Measurements from ENCODE around the gene DIP2C.
"Not testable (repeated sequence)": the region's sequence is repeated elsewhere in the genome, so short reads cannot be mapped to it uniquely, and the experiment has no call there.

Gene DIP2C

DNA sequence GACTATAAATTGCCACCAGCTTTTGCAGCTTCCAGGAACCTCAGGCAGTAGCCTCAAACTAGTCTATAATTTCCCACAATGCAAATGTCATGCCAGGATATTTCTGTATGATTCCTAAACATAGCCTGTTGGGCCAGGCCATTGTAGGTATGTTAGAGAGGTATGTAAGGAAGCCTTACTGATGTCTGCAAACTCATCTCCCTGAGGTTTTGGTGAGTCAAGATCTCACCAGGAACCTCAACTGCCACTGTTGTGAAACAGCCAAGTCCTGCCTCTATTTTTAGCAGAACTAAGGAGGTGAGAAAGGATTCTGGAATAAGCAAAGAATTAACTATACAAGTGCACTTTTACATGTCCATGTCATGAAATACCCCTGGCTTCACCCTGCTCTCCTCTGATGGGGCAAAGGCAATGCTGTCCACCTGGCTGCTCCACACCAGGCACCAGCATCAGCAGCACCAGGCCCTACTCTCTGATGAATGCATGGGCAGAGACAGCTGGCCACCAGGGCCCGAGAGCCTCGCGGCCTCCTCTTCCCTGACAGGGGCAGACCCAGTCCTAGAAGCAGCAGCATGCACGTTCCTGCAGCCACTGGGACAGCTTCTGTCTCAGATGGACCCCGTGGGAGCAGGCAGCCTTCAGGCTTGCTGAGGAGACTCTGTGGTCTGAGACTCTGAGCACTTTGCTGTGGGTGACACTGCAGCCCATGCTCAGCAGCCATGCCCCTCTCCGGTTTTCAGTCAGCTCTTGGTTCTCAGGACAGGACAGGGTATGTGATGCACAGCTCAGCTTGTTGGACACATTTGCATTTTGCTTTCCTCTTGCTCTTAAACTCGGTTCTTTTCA is 407.0 kb downstream of the DIP2C start:
- FAIRE-seq = no peak

DNA sequence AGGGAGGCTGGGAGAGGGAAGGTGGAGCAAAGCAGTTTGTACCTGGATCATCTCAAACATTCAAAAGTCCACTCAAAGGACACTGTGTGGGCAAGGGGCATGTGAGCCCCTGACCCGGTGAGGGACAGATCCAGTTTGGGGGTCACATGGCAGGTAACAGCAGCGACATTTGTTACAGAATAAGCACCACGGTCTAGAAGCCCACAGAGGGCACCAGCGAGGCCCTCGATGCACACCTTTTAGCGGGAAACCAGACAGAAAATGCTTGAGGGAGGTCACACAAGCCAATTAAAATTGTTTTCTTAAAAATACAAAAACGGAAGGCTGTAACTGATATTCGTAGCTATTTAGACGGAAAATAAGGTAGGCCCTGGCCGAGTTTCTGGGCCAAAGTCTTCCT is 409.8 kb downstream of the DIP2C start:
- FAIRE-seq = no peak

DNA sequence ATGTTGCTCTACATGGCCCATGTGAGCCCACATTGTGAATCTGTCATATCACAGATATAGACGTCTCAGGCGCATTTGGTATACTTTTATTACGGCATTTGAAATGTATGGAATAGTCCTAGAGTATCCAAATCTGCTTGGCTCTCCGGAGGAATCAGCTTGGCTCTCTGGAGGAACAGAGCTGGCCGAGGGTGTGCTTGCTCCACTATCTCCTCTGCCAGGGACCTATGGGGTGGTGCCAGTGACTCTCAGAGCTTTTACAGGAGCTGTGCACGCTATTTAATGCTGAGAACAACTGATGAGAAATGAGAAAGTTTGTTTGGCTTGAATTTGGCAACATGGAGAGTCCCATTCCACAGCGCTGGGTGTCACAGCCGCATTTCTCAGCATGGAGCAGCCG is 410.2 kb downstream of the DIP2C start:
- no peak for FAIRE-seq

DNA sequence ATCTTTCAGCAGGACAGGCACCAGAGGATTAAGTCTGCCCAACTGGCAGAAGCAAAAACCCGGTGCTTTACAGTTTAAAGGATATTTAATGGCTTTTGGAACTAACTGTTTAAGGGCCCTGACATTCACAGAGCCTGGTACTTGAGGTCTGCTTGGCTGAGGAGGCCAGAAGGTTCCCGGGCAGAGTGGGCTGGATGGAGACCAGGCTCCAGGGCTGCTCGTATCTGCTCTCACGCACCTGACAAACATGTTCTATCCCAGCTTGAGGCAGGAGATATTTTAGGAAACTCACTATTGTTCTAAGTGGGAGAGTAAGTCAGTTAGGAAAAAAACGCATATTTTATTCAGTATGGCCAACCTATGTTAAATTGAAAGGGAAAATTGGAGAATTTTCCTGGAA is 410.8 kb downstream of the DIP2C start:
- no peak for FAIRE-seq

DNA sequence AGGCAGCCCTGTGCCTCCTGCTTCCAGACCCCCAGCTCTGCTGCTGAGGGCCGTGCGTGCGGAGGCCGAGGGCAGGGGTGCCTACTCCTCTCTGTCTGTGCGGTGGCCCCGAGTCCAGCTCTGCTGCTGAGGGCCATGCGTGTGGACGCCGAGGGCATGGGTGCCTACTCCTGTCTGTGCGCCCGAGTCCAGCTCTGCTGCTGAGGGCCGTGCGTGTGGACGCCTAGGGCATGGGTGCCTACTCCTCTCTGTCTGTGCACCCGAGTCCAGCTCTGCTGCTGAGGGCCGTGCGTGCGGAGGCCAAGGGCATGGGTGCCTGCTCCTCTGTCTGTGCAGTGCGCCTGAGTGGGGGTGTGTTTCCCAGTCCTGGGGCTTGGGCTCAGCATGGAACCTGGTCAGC is 411.5 kb downstream of the DIP2C start:
- no peak for FAIRE-seq

DNA sequence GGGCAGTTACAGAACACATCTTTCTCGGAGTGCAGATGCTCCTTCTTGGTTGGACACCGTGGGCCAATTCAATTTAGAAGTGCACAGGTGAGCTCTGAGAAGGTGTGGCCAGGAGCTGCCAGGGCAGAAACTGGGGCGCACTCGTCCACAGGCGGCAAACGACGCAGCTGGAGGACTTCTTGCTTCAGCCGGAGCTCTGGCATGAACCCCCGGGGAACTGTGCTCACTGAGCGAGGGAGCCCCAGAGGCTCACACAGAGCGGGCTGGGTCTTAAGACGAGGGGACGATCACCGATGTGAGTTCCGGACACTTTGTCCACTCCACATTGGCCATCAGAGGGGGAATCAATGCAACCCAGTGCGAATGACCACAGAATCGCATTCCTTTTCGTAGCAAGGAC is 413.8 kb downstream of the DIP2C start:
- no peak for FAIRE-seq

DNA sequence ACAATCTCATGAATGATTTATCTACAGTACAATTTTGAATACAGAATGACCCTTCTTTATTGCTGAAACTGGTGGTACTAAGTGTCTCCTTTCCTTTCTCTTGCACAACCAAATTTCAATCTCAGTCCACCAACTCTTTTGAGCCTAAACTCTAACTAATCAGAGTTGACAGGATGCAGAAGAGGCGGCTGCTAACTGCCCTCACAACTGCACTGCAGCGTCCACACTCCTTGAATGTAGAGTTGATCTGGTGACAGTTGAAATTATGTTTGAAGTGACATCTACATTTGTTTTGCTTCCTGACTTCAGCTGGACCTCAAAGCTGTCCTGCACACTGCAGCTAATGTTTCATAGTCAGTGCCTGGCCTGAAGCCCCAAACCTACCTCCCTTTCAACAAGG is 414.6 kb downstream of the DIP2C start:
- no peak for FAIRE-seq

DNA sequence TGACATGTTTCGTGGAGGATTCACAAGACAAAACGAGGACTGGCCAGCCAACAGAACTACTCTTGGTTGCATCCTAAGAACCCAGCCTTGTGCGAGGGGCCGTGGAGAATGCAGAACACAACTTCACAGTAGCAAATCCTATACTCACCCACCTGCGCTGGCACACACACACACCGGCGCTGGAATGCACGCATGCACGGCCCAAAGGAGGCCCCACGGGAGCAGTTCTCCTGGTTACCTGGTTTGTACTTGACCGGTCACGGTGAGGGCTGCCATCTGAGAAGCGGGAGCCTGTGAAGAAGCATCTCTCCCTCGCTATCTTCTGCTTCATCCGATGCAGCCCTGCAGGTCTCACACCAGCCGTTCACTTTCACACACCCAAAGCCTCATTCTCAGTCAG is 416.4 kb downstream of the DIP2C start:
- no peak for FAIRE-seq

DNA sequence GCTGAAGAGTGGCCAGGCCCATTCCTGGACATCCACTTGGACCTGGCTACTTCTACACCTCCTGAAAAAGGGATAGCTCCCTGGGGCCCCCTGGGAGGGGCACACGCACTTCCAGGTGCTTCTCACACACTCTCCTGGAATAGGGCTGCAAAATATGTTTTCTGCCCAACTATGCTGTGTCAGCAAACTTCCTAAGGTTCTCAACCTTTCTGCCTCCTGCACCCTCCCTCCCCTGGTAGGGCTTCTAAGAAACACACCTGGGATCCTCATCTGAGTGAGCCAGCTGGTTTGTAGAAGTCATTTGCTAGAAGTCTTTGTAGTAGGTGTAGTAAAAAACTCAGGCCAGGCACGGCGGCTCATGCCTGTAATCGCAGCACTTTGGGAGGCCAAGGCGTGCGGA is 417.7 kb downstream of the DIP2C start:
- FAIRE-seq = no peak

DNA sequence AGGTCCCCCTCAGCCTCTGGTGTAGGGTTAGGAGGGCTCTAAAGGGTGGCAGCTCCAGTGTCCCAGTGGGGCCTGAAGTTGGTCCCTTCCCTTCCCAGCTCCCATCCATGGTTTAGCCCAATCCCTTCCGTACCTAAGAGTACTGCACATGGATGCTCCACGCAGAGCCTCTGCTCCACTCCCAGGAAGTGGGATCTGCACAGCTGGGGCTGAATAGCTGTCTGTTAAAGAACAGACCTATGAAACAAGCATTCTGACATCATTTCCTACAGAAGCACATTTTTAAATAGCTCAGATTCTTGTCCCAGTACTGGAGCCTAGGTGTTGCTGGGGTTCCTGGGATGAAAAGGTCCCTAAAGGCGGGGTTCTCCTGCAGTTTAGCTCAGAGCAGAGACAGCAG is 418.3 kb downstream of the DIP2C start:
- FAIRE-seq = no peak

DNA sequence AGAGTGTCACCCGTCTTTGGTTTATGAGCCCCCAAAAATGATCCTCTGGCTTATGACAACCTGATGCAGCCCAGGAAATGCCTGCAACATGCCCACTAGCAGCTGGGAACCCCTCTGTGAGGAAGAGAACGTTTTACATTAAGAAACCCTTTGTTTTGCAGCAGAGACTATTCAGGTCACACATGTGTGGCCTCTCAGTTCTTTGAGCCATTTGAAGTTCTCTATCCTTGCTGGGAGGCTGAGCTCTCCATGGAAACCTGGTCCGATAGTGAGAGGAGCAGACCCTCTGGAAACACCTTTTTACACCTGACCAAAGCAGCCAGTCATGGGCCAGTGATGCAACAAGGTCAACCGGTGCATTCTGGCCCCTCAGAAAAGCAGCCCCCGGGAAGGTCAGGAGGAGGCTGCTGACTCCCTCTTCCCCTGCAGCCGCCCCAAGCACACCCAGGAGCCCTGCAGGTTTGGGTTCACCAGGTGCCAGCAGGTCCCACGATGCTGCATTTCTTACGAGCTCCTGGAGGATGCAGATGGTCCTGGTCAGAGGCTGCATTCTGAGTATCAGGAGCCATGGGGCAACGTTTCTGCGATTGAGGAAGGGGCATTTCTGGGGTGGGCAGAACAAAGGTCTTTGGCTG is 419.9 kb downstream of the DIP2C start:
- no peak for FAIRE-seq

DNA sequence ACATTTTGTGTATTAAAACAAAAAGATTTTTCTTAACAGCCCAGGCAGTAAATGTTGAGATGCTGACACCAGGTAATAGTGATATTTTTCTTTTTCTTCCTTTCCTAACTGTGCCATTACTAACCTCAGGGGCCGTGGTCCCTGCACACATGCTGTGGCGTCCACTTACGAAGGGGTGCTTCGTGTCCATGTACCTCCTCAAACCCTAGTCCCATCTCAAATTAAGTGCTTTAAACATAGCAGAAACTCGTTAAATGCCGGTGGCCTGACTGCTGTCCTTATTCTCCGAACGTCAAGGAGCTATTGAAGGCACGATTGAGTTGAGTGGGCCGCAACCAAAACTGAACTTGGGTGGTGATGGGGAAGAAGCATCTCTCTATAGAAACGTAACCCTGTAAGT is 421.8 kb downstream of the DIP2C start:
- FAIRE-seq = no peak

DNA sequence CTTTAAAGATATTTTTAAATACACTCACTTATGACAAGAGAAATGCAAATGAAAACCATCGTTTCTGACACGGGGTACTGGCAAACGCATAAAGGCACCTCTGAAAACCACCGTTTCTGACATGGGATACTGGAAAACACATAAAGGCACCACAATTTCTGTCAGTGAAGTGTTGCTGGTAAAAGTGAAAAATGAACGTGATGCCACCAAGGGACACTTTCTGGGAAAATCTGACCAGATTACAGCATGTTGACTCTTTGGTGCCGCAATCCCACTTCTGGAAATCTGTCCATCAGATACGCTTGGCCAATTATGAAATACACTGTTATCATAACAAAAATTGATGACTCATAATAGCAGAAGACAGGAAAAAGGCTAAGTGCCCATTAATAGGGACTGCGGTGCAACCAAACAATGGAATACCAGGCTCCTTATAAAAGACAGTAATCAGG is 422.5 kb downstream of the DIP2C start:
- FAIRE-seq = no peak

DNA sequence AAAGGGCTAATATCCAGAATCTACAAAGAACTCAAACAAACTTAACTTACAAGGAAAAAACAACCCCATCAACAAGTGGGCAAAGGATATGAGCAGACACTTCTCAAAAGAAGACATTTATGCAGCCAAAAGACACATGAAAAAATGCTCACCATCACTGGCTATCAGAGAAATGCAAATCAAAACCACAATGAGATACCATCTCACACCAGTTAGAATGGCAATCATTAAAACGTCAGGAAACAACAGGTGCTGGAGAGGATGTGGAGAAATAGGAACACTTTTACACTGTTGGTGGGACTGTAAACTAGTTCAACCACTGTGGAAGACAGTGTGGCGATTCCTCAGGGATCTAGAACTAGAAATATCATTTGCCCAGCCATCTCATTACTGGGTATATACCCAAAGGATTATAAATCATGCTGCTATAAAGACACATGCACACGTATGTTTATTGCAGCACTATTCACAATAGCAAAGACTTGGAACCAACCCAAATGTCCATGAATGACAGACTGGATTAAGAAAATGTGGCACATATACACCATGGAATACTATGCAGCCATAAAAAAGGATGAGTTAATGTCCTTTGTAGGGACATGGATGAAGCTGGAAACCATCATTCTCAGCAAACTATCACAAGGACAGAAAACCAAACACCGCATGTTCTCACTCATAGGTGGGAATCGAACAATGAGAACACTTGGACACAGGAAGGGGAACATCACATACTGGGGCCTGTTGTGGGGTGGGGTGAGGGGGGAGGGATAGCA is 423.5 kb downstream of the DIP2C start:
- not testable (repeated sequence) for FAIRE-seq

DNA sequence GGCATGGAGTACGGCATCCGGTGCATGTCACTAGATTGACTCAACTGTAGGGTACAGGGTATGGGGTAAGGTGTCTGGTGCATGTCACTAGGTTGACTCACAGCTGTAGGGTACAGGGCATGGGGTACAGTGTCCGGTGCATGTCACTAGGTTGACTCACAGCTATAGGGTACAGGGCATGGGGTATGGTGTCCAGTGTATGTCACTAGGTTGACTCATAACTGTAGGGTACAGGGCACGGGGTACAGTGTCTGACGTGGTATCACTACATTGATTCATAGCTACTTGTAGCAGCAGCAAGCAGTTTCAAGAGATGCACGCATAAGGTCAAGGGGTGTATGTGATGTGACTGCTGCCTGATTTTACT is 424.4 kb downstream of the DIP2C start:
- FAIRE-seq = not testable (repeated sequence)

DNA sequence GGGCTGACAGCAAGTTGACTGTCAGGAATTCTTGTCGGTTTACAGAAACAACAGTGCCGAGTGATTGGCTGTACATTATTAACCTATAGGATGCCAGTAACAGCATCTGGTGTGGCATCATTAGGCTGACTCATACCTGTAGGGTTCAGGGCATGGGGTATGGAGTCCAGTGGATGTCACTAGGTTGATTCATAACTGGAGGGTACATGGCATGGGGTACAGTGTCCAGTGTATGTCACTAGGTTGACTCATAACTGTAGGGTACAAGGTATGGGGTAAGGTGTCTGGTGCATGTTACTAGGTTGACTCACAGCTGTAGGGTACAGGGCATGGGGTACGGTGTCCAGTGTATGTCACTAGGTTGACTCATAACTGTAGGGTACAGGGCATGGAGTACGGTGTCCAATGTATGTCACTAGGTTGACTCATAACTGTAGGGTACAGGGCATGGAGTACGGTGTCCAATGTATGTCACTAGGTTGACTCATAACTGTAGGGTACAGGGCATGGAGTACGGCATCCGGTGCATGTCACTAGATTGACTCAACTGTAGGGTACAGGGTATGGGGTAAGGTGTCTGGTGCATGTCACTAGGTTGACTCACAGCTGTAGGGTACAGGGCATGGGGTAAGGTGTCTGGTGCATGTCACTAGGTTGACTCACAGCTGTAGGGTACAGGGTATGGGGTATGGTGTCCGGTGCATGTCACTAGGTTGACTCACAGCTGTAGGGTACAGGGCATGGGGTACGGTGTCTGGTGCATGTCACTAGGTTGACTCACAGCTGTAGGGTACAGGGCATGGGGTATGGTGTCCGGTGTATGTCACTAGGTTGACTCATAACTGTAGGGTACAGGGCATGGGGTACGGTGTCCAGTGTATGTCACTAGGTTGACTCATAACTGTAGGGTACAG is 425.1 kb downstream of the DIP2C start:
- FAIRE-seq = not testable (repeated sequence)

DNA sequence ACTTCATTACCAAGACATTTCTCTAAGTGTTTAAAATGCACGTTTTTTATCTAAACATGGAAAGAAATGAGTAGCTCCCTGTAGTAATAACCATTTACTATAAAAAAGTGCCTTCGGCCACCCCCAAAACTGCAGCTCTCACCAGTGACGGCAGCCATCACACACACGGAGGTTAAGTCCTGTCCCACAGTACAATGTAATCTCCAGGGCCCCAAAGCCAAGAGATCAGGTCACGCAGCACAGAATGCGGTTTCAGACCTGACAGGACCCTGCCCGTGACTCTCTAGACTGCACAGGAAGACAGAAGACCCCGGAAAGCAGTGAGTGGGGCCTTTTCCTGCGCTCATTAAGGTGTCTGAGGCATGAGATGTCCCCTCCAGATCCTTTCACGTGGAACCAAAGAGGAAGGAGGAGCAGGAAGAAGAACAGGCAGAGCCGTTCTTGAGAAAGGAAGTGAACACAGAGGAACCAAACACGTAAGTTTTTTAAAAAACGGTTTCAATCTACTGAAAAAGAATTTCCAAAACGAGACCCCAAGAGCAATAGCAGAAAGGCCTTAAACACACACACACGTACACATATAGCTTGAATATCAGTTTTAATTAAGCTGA is 428.5 kb downstream of the DIP2C start:
- FAIRE-seq = no peak

DNA sequence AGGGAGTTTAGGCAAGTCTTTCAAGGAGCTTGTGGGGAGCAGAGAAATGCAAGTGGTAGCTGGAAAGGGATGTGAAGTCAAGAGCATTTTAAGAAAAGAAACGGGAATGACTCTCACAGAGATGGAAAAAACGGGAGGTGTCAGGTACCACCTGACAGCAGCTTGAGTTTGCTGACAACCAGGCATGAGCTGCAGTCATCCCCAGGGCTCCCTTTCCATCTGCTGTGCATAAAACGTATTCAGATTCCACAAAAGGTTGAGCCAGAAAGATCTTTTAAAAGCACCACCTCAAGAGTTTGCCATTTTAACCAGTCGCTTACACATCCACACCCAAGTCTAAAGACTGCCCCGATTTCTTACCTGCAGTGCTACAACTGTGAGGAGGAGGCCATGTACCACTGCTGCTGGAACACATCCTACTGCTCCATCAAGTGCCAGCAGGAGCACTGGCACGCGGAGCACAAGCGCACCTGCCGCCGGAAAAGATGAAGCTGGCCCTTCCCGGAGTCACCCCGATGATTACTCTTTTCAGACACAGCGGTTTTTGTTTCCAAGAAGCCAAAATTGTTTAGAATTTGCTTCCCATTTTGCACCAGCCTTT is 437.4 kb downstream of the DIP2C start:
- FAIRE-seq = no peak

DNA sequence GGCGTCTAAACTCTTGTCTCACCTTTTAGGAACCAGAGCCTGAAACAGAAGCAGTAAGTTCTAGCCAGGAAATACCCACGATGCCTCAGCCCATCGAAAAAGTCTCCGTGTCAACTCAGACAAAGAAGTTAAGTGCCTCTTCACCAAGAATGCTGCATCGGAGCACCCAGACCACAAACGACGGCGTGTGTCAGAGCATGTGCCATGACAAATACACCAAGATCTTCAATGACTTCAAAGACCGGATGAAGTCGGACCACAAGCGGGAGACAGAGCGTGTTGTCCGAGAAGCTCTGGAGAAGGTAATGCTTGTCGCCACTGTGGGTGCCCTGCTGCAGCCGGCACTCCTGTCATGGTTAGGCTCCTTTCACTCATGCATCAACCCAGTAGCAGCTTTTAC is 441.2 kb downstream of the DIP2C start:
- no peak for FAIRE-seq

DNA sequence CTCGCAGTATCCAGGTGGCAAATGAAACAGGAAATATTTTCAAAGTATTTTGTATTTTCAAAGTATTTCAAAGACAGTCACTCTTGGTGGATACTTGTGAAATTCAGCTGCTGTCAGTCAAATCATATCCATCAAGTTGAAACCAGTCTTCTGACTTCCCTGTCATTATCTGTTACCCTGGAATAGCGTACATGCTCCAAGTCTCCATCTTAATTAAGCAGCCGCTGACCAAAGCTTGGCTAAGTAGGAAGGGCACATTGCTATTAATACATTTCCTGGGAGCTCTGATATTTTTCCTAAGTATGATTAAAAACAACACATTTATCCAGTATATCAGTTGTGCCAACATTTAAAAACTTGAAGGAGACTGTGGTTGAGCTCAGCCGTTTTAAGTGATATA is 442.0 kb downstream of the DIP2C start:
- FAIRE-seq = no peak

DNA sequence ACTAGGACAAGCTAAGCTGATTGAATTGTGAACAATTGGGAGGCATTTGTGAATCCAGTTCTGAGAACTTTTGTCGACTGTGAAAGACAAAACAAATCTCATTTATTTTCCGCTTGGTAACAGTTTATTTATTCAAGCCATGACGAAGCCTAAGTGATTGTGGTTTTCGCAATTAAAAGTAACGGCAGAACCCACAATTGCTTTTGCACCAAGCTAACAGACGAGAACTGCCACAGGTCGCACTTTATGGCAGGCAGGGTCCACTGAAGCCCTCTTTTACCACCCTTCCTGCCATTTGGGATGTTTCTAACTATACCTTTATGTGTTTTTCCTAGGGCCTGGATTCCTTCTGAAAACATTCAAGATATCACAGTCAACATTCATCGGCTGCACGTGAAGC is 443.0 kb downstream of the DIP2C start:
- no peak for FAIRE-seq

DNA sequence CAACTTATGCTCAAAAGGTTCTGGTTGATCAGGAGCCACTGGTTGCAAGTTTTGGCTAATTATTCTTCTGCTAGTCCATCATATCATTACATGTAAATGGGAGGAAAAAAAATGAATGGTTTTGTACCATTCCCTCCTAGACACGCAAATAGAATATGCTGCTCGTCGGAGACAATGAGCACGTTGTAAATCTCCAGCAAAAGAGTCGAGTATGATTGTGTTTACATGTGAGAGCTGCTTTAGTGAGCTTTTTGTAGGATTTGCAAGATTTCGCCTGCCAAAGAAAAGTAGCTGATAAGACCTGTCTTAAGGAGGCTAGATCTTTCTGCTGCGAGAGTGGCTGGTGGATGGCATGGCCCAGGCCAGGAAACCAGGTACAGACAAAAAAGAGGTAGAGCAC is 445.2 kb downstream of the DIP2C start:
- FAIRE-seq = no peak

Data from TTC549 (cell line).